Ovary (tissue), 3 donors: ENCODE data around the gene PIAS4.

ENCODE experiments used
- EP300 ChIP-seq: sonication (generic); formaldehyde crosslinking; IDR thresholded peaks from one replicate; pipeline ENCODE4 v1.6.1; 2017; ENCODE audit warnings: antibody characterized with exemption
- POLR2A ChIP-seq: fragments of 450-650 bp; IDR thresholded peaks from one replicate; pipeline ENCODE4 v1.6.1; 2017; ENCODE audit warnings: antibody characterized with exemption, mild to moderate bottlenecking, moderate library complexity
- TF ChIP-seq, protein P1 (sequence below), 3 donors: fragments of 450-650 bp in 2 of 3; fragments of 200-600 bp in 1 of 3; IDR thresholded peaks; one replicate each; pipeline versions ENCODE4 v1.5.1 to v1.8.0; 2016 to 2022; ENCODE audit warnings: antibody characterized with exemption in 3 of 3, mild to moderate bottlenecking in 1 of 3
- donor health status: DM: no; HTN: no; CAD: no.

DNA sequence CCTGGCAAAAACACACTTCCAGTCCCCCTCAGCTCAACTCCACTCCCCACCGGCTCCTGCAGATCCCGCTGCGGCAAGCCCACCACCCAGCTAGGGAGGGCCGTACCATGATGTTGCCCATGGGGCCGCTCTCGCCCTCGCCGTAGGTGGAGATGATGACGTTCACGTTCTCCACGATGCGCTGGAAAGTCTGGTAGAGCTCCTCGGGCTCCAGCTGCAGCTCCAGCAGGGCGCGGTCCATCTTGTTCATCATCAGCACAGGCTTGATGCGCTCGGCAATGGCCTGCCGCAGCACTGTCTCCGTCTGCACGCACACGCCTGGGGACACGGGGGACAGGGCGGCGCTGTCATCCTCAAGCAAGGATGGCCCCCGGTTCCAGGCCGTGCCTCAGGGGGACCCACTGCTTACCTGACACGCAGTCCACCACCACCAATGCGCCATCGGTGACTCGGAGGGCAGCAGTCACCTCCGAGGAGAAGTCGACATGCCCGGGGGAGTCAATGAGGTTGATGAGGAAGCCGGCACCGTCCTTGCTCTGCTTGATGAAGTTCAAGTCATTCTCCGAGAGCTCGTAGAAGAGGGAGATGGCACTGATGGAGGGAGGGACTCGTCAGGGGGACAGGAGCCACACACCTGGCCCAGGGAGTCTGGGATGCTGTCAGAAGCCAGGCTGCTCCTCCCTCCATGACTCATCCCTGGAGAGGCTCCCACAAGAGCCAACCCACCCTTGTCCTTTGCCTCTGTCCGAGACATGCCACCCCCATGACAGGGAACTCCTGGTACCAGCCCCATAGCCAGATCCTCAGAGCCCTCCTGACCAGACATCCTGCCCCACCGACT lies 24.6 kb upstream of the PIAS4 start:
- TF ChIP-seq POLR2A: no peak
- TF ChIP-seq, protein P1, sequence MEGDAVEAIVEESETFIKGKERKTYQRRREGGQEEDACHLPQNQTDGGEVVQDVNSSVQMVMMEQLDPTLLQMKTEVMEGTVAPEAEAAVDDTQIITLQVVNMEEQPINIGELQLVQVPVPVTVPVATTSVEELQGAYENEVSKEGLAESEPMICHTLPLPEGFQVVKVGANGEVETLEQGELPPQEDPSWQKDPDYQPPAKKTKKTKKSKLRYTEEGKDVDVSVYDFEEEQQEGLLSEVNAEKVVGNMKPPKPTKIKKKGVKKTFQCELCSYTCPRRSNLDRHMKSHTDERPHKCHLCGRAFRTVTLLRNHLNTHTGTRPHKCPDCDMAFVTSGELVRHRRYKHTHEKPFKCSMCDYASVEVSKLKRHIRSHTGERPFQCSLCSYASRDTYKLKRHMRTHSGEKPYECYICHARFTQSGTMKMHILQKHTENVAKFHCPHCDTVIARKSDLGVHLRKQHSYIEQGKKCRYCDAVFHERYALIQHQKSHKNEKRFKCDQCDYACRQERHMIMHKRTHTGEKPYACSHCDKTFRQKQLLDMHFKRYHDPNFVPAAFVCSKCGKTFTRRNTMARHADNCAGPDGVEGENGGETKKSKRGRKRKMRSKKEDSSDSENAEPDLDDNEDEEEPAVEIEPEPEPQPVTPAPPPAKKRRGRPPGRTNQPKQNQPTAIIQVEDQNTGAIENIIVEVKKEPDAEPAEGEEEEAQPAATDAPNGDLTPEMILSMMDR (IDR thresholded peaks at IDR 0.05): no peak
- no peak for TF ChIP-seq EP300
